Lung (tissue), 12 donors: ENCODE data around the gene DBNL. TPM values are rescaled to one million over a fixed set of nuclear protein-coding genes. Genes with fewer than 3 reads are reported as not detected.
A peak's percentile ranks its signal among the peaks of the same experiment; 100 is the strongest.

Experiments used
- ATAC-seq: fragments of 200-7000 bp; cut with Tn5 transposase; one replicate; pipeline ENCODE4 v1.9.1; 2020; ENCODE audit warnings: moderate number of reproducible peaks; ENCODE audit not compliant: insufficient read depth, low FRiP score
- DNase-seq, 3 donors: peaks; one replicate each; pipeline ENCODE4 v3.0.0-alpha.2; 2013 to 2017
- H3K27ac ChIP-seq, 2 donors: one replicate each; pipeline ENCODE4 v1.5.1; 2013; ENCODE audit warnings: mild to moderate bottlenecking in 2 of 2, moderate library complexity in 2 of 2, control low read depth in 1 of 2, inconsistent platforms in 1 of 2, low read depth in 1 of 2, low read length in 1 of 2
- H3K27me3 ChIP-seq, 3 donors: one replicate each; pipeline ENCODE4 v1.5.1; 2013; ENCODE audit warnings: low read length in 2 of 3; ENCODE audit not compliant: control insufficient read depth in 3 of 3, insufficient read depth in 3 of 3
- H3K36me3 ChIP-seq, 4 donors: one replicate each; pipeline ENCODE4 v1.5.1; 2013; ENCODE audit warnings: low read length in 4 of 4, mild to moderate bottlenecking in 1 of 4, moderate library complexity in 1 of 4; ENCODE audit not compliant: control insufficient read depth in 4 of 4, insufficient read depth in 4 of 4
- H3K4me1 ChIP-seq, 5 donors: one replicate each; pipeline ENCODE4 v1.5.1; 2013; ENCODE audit warnings: low read length in 5 of 5, mild to moderate bottlenecking in 2 of 5, moderate library complexity in 1 of 5; ENCODE audit not compliant: control insufficient read depth in 5 of 5, insufficient read depth in 5 of 5
- H3K4me3 ChIP-seq: one replicate; pipeline ENCODE4 v1.5.1; 2013; ENCODE audit warnings: mild to moderate bottlenecking, control low read depth, moderate library complexity
- H3K9ac ChIP-seq, 2 donors: one replicate each; pipeline ENCODE4 v1.5.1; 2013; ENCODE audit warnings: low read length in 2 of 2, control low read depth in 1 of 2; ENCODE audit not compliant: insufficient read depth in 1 of 2
- H3K9me3 ChIP-seq, 4 donors: one replicate each; pipeline ENCODE4 v1.5.1; 2013; ENCODE audit warnings: low read length in 3 of 4, mild to moderate bottlenecking in 1 of 4, moderate library complexity in 1 of 4; ENCODE audit not compliant: control insufficient read depth in 4 of 4, insufficient read depth in 3 of 4
- WGBS, 2 donors: extraction: QIAGEN DNeasy Blood & Tissue Kit; methylation state at CpG; one replicate each; pipeline ENCODE4 v1.1.7; 2013; 5-methylcytosine and 5-hydroxymethylcytosine counted together
- polyA plus RNA-seq, 2 donors: library from polyadenylated mRNA; stranded (reverse); fragments of 200-250 nt; gene quantifications; one replicate each; pipeline ENCODE4 v1.2.1, GENCODE V29; 2013
- total RNA-seq, 2 donors: library from RNA; depleted of rRNA in 1 of 2; stranded (reverse); fragments of >200 nt in 1 of 2; gene quantifications; one replicate each; pipeline ENCODE4 v1.2.1, GENCODE V29; 2014 to 2021
- TF ChIP-seq, protein P1 (sequence below): IDR thresholded peaks from 2 replicates; pipeline ENCODE4 v1.5.1; 2012; ENCODE audit warnings: mild to moderate bottlenecking; ENCODE audit errors: control extremely low read depth, extremely low read depth
- donor health status: control.
- donor health status: control.
- donor health status: Bipolar disorder and iron deficiency.
- donor health status: healthy.
- donor health status: DM: yes; HTN: yes; CAD: no.

Gene DBNL
- total and polyA plus RNA-seq, 4 donors, result 65.9 to 209 (median 116) TPM

DNA sequence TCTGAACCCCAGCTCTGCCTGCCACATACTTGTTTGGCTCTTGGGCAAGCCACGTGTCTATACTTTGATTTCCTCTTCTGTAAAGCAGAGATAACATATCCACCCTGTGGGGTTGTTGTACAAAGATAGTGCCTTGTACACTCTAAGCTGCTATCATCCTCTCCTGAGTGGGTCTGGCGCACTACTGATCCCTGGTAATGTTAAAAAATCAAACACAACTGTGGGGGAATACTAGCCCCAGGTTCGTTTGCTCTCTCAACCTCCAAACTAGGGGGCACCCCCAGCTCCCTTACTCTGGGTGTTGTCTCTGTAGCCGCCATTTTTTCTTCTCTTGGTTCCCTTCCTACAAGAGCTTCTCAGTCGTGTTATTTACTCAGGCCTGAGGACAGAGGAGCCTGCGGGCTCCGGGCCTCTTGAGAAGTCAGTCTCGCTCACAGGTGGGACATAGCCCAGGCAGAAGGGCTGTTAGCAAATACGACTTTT lies 36.8 kb downstream of the DBNL start:
- DNase-seq, result no peak
- peaks cover 0 to 12% (median 6%) of the 10 kb centered on the region in 5 donors for H3K4me1 ChIP-seq
- WGBS, 2 donors, result 46 to 56% methylated on average over 9 of the region's 9 CpGs
- peaks cover 0 to 40% (median 18%) of the 10 kb centered on the region in 4 donors for H3K36me3 ChIP-seq
- H3K9me3 ChIP-seq, result peaks cover 0 to 3% (median 0%) of the 10 kb centered on the region in 4 donors
- peak overlapping the region; percentile 27 for H3K4me3 ChIP-seq
- TF ChIP-seq, protein P1, sequence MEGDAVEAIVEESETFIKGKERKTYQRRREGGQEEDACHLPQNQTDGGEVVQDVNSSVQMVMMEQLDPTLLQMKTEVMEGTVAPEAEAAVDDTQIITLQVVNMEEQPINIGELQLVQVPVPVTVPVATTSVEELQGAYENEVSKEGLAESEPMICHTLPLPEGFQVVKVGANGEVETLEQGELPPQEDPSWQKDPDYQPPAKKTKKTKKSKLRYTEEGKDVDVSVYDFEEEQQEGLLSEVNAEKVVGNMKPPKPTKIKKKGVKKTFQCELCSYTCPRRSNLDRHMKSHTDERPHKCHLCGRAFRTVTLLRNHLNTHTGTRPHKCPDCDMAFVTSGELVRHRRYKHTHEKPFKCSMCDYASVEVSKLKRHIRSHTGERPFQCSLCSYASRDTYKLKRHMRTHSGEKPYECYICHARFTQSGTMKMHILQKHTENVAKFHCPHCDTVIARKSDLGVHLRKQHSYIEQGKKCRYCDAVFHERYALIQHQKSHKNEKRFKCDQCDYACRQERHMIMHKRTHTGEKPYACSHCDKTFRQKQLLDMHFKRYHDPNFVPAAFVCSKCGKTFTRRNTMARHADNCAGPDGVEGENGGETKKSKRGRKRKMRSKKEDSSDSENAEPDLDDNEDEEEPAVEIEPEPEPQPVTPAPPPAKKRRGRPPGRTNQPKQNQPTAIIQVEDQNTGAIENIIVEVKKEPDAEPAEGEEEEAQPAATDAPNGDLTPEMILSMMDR, result no peak
- H3K9ac ChIP-seq, result peak overlapping the region in 1 of 2 donors; percentile 46
- peak overlapping the region; percentile 58 to 92 for H3K27ac ChIP-seq
- H3K27me3 ChIP-seq, result no peaks in the 10 kb centered on the region
- ATAC-seq, result no peak

DNA sequence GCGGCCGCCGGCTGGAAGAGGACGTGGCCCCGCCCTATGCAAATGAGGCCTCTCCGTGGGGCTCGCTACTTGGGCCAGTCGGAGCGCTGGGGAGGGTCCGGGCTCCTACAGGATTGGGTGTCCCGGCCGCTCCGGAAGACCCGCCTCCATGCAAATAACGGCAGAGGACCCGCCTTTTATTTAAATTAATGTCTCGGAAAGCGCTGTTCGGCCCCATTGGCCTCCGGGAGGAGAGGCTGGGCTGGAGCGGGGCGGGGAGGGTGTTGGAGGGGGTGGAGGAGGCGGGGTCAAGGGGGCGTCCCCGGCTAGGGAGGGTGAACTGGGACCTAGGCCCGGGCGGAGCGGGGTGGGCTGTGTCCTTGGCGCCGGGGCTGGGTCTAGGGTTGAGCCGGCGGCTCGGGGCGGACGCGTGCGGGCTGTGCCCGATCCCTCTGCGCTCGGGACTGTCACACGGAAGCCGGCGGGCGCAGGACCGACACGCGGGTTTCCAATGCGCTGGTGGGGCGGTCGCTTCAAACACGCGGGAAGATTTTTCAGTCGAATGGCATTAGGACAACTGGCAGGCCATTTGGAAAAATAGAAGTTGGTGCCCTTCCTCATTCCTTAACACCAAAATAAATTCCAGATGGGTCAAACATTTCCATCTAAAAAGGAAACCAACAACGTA lies 38.2 kb downstream of the DBNL start:
- Histone ChIP-seq H3K4me3 (peak overlapping the region; percentile 63), H3K9ac (no peak overlapping the region), H3K4me1 (peaks cover 0 to 12% (median 10%) of the 10 kb centered on the region in 5 donors), H3K36me3 (peaks cover 0 to 27% (median 8%) of the 10 kb centered on the region in 4 donors), H3K27me3 (no peaks in the 10 kb centered on the region), H3K9me3 (peaks cover 0 to 3% (median 0%) of the 10 kb centered on the region in 4 donors), H3K27ac (peak overlapping the region; percentile 89 to 94)
- WGBS, 2 donors, result 0 to 1% methylated on average over 53 to 54 of the region's 54 CpGs
- peak; percentile 98 for ATAC-seq
- DNase-seq, result peak; percentile 99
- TF ChIP-seq, protein P1, result no peak

DNA sequence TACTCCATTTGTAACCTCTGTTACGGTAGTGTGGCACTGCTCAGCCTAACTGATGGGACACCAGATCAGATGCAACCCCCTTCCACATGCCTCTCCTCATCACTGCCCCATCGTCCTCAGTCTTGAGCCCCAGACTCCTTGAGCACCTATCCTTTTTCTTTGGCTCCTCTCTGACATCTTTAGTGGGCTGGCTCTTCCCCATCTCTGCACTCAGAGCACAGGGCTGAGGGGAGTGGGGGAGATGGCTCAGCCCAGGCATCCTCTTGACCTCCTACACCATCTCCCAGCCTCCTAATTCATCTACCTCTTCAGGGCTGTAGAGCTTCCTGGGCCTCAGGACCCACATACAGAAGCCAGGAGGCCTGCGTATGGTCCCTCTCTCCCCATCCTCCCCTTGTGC lies 39.3 kb downstream of the DBNL start:
- H3K27ac ChIP-seq, result peak overlapping the region in 1 of 2 donors; percentile 37
- H3K4me3 ChIP-seq, result no peak overlapping the region
- 94 to 99% methylated on average over 3 of the region's 3 CpGs for WGBS, 2 donors
- DNase-seq (no peak), ATAC-seq (no peak)
- H3K36me3 ChIP-seq, result peaks cover 0 to 19% (median 0%) of the 10 kb centered on the region in 4 donors
- H3K9ac ChIP-seq, result no peak overlapping the region
- H3K4me1 ChIP-seq, result peaks cover 0 to 24% (median 12%) of the 10 kb centered on the region in 5 donors
- H3K27me3 ChIP-seq, result no peaks in the 10 kb centered on the region
- H3K9me3 ChIP-seq, result peaks cover 0 to 3% (median 0%) of the 10 kb centered on the region in 4 donors
- TF ChIP-seq, protein P1, result no peak
